HG03064 (cell line): Measurements from ENCODE around the gene LHX4.

ENCODE experiments used
- ATAC-seq: cut with Tn5 transposase; IDR thresholded peaks from one replicate; pipeline ENCODE4 v1.9.1; 2021; ENCODE audit warnings: low read depth; ENCODE audit not compliant: unreplicated experiment

Gene LHX4

GRCh38 chr1:180254854-180255253, 24.8 kb downstream of the LHX4 start:
- no peak for ATAC-seq

GRCh38 chr1:180255536-180256340, 25.7 kb downstream of the LHX4 start:
- ATAC-seq = no peak

GRCh38 chr1:180256341-180257027, 26.4 kb downstream of the LHX4 start:
- no peak for ATAC-seq

GRCh38 chr1:180257028-180257386, 26.9 kb downstream of the LHX4 start:
- no peak for ATAC-seq

GRCh38 chr1:180257486-180257885, 27.4 kb downstream of the LHX4 start:
- ATAC-seq = no peak

GRCh38 chr1:180258290-180258689, 28.2 kb downstream of the LHX4 start:
- ATAC-seq = no peak

GRCh38 chr1:180258935-180259334, 28.9 kb downstream of the LHX4 start:
- ATAC-seq = no peak

- no peak for ATAC-seq
Measured at GRCh38 chr1:180259431-180260338, 29.6 kb downstream of the LHX4 start.

- ATAC-seq = no peak
Measured at GRCh38 chr1:180260541-180260940, 30.5 kb downstream of the LHX4 start.

GRCh38 chr1:180261030-180261429, 31.0 kb downstream of the LHX4 start:
- ATAC-seq = no peak

- ATAC-seq = no peak
Measured at GRCh38 chr1:180261524-180262155, 31.6 kb downstream of the LHX4 start.

- no peak for ATAC-seq
Measured at GRCh38 chr1:180262628-180263488, 32.8 kb downstream of the LHX4 start.

- ATAC-seq = no peak
Measured at GRCh38 chr1:180264595-180264994, 34.5 kb downstream of the LHX4 start.

GRCh38 chr1:180265201-180265600, 35.1 kb downstream of the LHX4 start:
- no peak for ATAC-seq

- ATAC-seq = no peak
Measured at GRCh38 chr1:180265871-180266270, 35.8 kb downstream of the LHX4 start.

- no peak for ATAC-seq
Measured at GRCh38 chr1:180266275-180267210, 36.5 kb downstream of the LHX4 start.

GRCh38 chr1:180267211-180267561, 37.1 kb downstream of the LHX4 start:
- no peak for ATAC-seq

GRCh38 chr1:180267761-180268555, 37.9 kb downstream of the LHX4 start:
- ATAC-seq = no peak
